Subcutaneous abdominal adipose tissue (tissue), 5 donors: ENCODE data around the gene PC.

Source experiments
- H3K27ac ChIP-seq: one replicate; pipeline ENCODE4 v1.7.0; 2013; ENCODE audit warnings: low read depth, mild to moderate bottlenecking, inconsistent platforms, low read length, moderate library complexity
- H3K27me3 ChIP-seq, 5 donors: one replicate each; pipeline ENCODE4 v1.7.0; 2013; ENCODE audit warnings: low read length in 5 of 5, inconsistent platforms in 1 of 5; ENCODE audit not compliant: control insufficient read depth in 5 of 5, insufficient read depth in 4 of 5
- H3K36me3 ChIP-seq, 5 donors: one replicate each; pipeline ENCODE4 v1.7.0; 2013; ENCODE audit warnings: low read length in 5 of 5; ENCODE audit not compliant: control insufficient read depth in 5 of 5, insufficient read depth in 5 of 5
- H3K4me1 ChIP-seq, 5 donors: one replicate each; pipeline ENCODE4 v1.7.0; 2013; ENCODE audit warnings: low read length in 5 of 5, mild to moderate bottlenecking in 3 of 5, moderate library complexity in 1 of 5; ENCODE audit not compliant: control insufficient read depth in 5 of 5, insufficient read depth in 5 of 5
- H3K4me3 ChIP-seq, 5 donors: one replicate each; pipeline ENCODE4 v1.7.0; 2013; ENCODE audit warnings: low read length in 5 of 5, low read depth in 1 of 5
- H3K9ac ChIP-seq, 5 donors: one replicate each; pipeline ENCODE4 v1.7.0; 2013; ENCODE audit warnings: low read length in 5 of 5, mild to moderate bottlenecking in 4 of 5, moderate library complexity in 3 of 5
- H3K9me3 ChIP-seq, 5 donors: one replicate each; pipeline ENCODE4 v1.7.0; 2013; ENCODE audit warnings: low read length in 5 of 5; ENCODE audit not compliant: control insufficient read depth in 5 of 5
- donor health status: healthy.
- donor health status: healthy.
- donor health status: healthy.
- donor health status: healthy.
- donor health status: healthy.

PC gene

GRCh38 chr11:66859686-66860448, 98.3 kb downstream of the PC start:
- no peak overlapping the region for H3K27ac ChIP-seq
- H3K27me3 ChIP-seq, result no peaks in the 10 kb centered on the region
- H3K9ac ChIP-seq, result no peak overlapping the region
- no peak overlapping the region for H3K4me3 ChIP-seq
- peaks cover 0 to 59% (median 32%) of the 10 kb centered on the region in 5 donors for H3K4me1 ChIP-seq
- peaks cover 0 to 4% (median 0%) of the 10 kb centered on the region in 5 donors for H3K9me3 ChIP-seq
- peaks cover 0 to 52% (median 40%) of the 10 kb centered on the region in 5 donors for H3K36me3 ChIP-seq

GRCh38 chr11:66858939-66859685, 99.1 kb downstream of the PC start:
- peaks cover 0 to 4% (median 0%) of the 10 kb centered on the region in 5 donors for H3K9me3 ChIP-seq
- H3K36me3 ChIP-seq, result peaks cover 0 to 56% (median 37%) of the 10 kb centered on the region in 5 donors
- no peak overlapping the region for H3K27ac ChIP-seq
- H3K27me3 ChIP-seq, result no peaks in the 10 kb centered on the region
- peaks cover 0 to 59% (median 32%) of the 10 kb centered on the region in 5 donors for H3K4me1 ChIP-seq
- no peak overlapping the region for H3K4me3 ChIP-seq
- H3K9ac ChIP-seq, result no peak overlapping the region

GRCh38 chr11:66858186-66858938, 99.8 kb downstream of the PC start:
- H3K4me1 ChIP-seq, result peaks cover 0 to 59% (median 32%) of the 10 kb centered on the region in 5 donors
- H3K27me3 ChIP-seq, result no peaks in the 10 kb centered on the region
- peak overlapping the region in 1 of 5 donors; percentile 50 for H3K4me3 ChIP-seq
- H3K36me3 ChIP-seq, result peaks cover 0 to 49% (median 30%) of the 10 kb centered on the region in 5 donors
- no peak overlapping the region for H3K9ac ChIP-seq
- no peak overlapping the region for H3K27ac ChIP-seq
- H3K9me3 ChIP-seq, result peaks cover 0 to 4% (median 0%) of the 10 kb centered on the region in 5 donors

GRCh38 chr11:66857927-66858185, 100.3 kb downstream of the PC start:
- peaks cover 0 to 59% (median 32%) of the 10 kb centered on the region in 5 donors for H3K4me1 ChIP-seq
- H3K9ac ChIP-seq, result no peak overlapping the region
- H3K4me3 ChIP-seq, result peak overlapping the region in 2 of 5 donors; percentile 50 to 70
- H3K9me3 ChIP-seq, result peaks cover 0 to 4% (median 0%) of the 10 kb centered on the region in 5 donors
- H3K27me3 ChIP-seq, result no peaks in the 10 kb centered on the region
- H3K36me3 ChIP-seq, result peaks cover 0 to 51% (median 31%) of the 10 kb centered on the region in 5 donors
- H3K27ac ChIP-seq, result peak overlapping the region; percentile 54

GRCh38 chr11:66857234-66857926, 100.8 kb downstream of the PC start:
- Histone ChIP-seq H3K27ac (peak overlapping the region; percentile 54), H3K4me3 (peak overlapping the region in 4 of 5 donors; percentile 39 to 75 (median 60))

GRCh38 chr11:66856496-66857233, 101.5 kb downstream of the PC start, which contains the start of gene LRFN4:
TSS of gene LRFN4 (plus strand) at chr11:66857064. CDS start at chr11:66857745, 681 bp downstream.
- peak within 1 kb of the TSS; percentile 66 to 77 (median 75) for H3K4me3 ChIP-seq
- peaks cover 0 to 53% (median 31%) of the 10 kb centered on the region in 5 donors for H3K36me3 ChIP-seq
- peak within 1 kb of the TSS; percentile 53 to 86 (median 72) for H3K9ac ChIP-seq
- peaks cover 0 to 52% (median 27%) of the 10 kb centered on the region in 5 donors for H3K4me1 ChIP-seq
- H3K27me3 ChIP-seq, result no peaks in the 10 kb centered on the region
- H3K27ac ChIP-seq, result peak within 1 kb of the TSS; percentile 91
- H3K9me3 ChIP-seq, result peaks cover 0 to 4% (median 0%) of the 10 kb centered on the region in 5 donors

More at GRCh38 chr11:66857234-66857926, 100.8 kb downstream of the PC start:
- peaks cover 0 to 52% (median 31%) of the 10 kb centered on the region in 5 donors for H3K36me3 ChIP-seq
- H3K27me3 ChIP-seq, result no peaks in the 10 kb centered on the region
- peaks cover 0 to 4% (median 0%) of the 10 kb centered on the region in 5 donors for H3K9me3 ChIP-seq
- H3K9ac ChIP-seq, result peak overlapping the region in 1 of 5 donors; percentile 52
- peaks cover 0 to 55% (median 27%) of the 10 kb centered on the region in 5 donors for H3K4me1 ChIP-seq

- H3K27ac ChIP-seq, result peak overlapping the region; percentile 91
- H3K4me3 ChIP-seq, result peak overlapping the region; percentile 66 to 77 (median 75)
- peaks cover 0 to 4% (median 0%) of the 10 kb centered on the region in 5 donors for H3K9me3 ChIP-seq
- peaks cover 0 to 46% (median 27%) of the 10 kb centered on the region in 5 donors for H3K4me1 ChIP-seq
- H3K36me3 ChIP-seq, result peaks cover 0 to 53% (median 37%) of the 10 kb centered on the region in 5 donors
- H3K27me3 ChIP-seq, result no peaks in the 10 kb centered on the region
- peak overlapping the region; percentile 53 to 86 (median 72) for H3K9ac ChIP-seq
Observed at GRCh38 chr11:66855574-66856495, 102.3 kb downstream of the PC start.

- Histone ChIP-seq H3K27me3 (no peaks in the 10 kb centered on the region), H3K27ac (no peak overlapping the region), H3K9me3 (peaks cover 0 to 4% (median 0%) of the 10 kb centered on the region in 5 donors), H3K36me3 (peaks cover 0 to 56% (median 43%) of the 10 kb centered on the region in 5 donors), H3K9ac (no peak overlapping the region), H3K4me1 (peaks cover 0 to 37% (median 27%) of the 10 kb centered on the region in 5 donors), H3K4me3 (no peak overlapping the region)
Observed at GRCh38 chr11:66854729-66855211, 103.4 kb downstream of the PC start.
